ENCODE measurements around the gene WDFY1. TPM values are rescaled to one million over a fixed set of nuclear protein-coding genes. Genes with fewer than 3 reads are reported as not detected.

WDFY1 gene
- total RNA-seq, 1 experiment from 2014 or later: 66.0 TPM

- no peaks in the 10 kb centered on the region for H3K4me1 Mint-ChIP-seq
- no peaks in the 10 kb centered on the region for H3K27me3 Mint-ChIP-seq (ENCODE audit: low read depth)
- no peaks in the 10 kb centered on the region for H3K9me3 Mint-ChIP-seq
- CTCF ChIA-PET: no interaction called here
- no peak for DNase-seq (ENCODE audit: low spot score)
- POLR2A ChIA-PET: no interaction called here
- no peak for ATAC-seq
- H3K36me3 Mint-ChIP-seq: peaks cover 46% of the 10 kb centered on the region
- TF ChIP-seq EMX1 (CRISPR knock-in tag; IDR thresholded peaks at IDR 0.05): no peak
- no peak for TF ChIP-seq GRHL2 (CRISPR knock-in tag; IDR thresholded peaks at IDR 0.05; ENCODE audit: insufficient replicate concordance, severe bottlenecking)
- TF ChIP-seq ATF3 (CRISPR knock-in tag; conservative IDR thresholded peaks at IDR 0.05): no peak
- TF ChIP-seq MAX (CRISPR knock-in tag; IDR thresholded peaks at IDR 0.05): no peak
- TF ChIP-seq OVOL2 (CRISPR knock-in tag; IDR thresholded peaks at IDR 0.05; ENCODE audit: borderline replicate concordance): no peak
- TF ChIP-seq ZNF423 (CRISPR knock-in tag; IDR thresholded peaks at IDR 0.05): no peak
- TF ChIP-seq CREM (CRISPR knock-in tag; IDR thresholded peaks at IDR 0.05): no peak
- TF ChIP-seq ZNF138 (CRISPR knock-in tag; conservative IDR thresholded peaks at IDR 0.05): no peak
- TF ChIP-seq MXD4 (CRISPR knock-in tag; IDR thresholded peaks at IDR 0.05; ENCODE audit: borderline replicate concordance): no peak
- TF ChIP-seq CTCF (IDR thresholded peaks at IDR 0.05): no peak
- no peak overlapping the region for H3K4me3 Mint-ChIP-seq
- H3K27ac Mint-ChIP-seq: no peak overlapping the region
Observed at GRCh38 chr2:223901854-223902253, 43.3 kb downstream of the WDFY1 start.

GRCh38 chr2:223901311-223901710 lies 43.8 kb downstream of the WDFY1 start:
- H3K36me3 Mint-ChIP-seq: peaks cover 49% of the 10 kb centered on the region
- CTCF ChIA-PET: interaction anchor here (0.8 kb wide), 1 partner anchor 35 kb away, joined by 3 read pairs; no protein-coding TSS in a partner anchor
- ATAC-seq (no peak), DNase-seq (ENCODE audit: low spot score) (no peak)
- POLR2A ChIA-PET: no interaction called here
- H3K9me3 Mint-ChIP-seq: no peaks in the 10 kb centered on the region
- peak overlapping the region; percentile 27; the same call in 1 of the 2 replicates for H3K27ac Mint-ChIP-seq
- no peaks in the 10 kb centered on the region for H3K27me3 Mint-ChIP-seq (ENCODE audit: low read depth)
- H3K4me1 Mint-ChIP-seq: no peaks in the 10 kb centered on the region
- no peak overlapping the region for H3K4me3 Mint-ChIP-seq
- TF ChIP-seq MAX (CRISPR knock-in tag; IDR thresholded peaks at IDR 0.05) (no peak), NFATC4 (CRISPR knock-in tag; IDR thresholded peaks at IDR 0.05) (no peak), ZBTB43 (CRISPR knock-in tag; IDR thresholded peaks at IDR 0.05) (no peak), TP53 (CRISPR knock-in tag; IDR thresholded peaks at IDR 0.05) (no peak), ZNF532 (CRISPR knock-in tag; IDR thresholded peaks at IDR 0.05; ENCODE audit: borderline replicate concordance) (no peak)

- no peaks in the 10 kb centered on the region for H3K27me3 Mint-ChIP-seq (ENCODE audit: low read depth)
- H3K4me3 Mint-ChIP-seq: no peak overlapping the region
- ATAC-seq: no peak
- DNase-seq (ENCODE audit: low spot score): no peak
- no peaks in the 10 kb centered on the region for H3K4me1 Mint-ChIP-seq
- ChIA-PET CTCF (no interaction called here), POLR2A (no interaction called here)
- no peaks in the 10 kb centered on the region for H3K9me3 Mint-ChIP-seq
- peaks cover 47% of the 10 kb centered on the region for H3K36me3 Mint-ChIP-seq
- no peak overlapping the region for H3K27ac Mint-ChIP-seq
- TF ChIP-seq CTCF (IDR thresholded peaks at IDR 0.05) (no peak), USF1 (CRISPR knock-in tag; IDR thresholded peaks at IDR 0.05) (no peak), E2F5 (CRISPR knock-in tag; IDR thresholded peaks at IDR 0.05) (no peak), GTF2I (CRISPR knock-in tag; conservative IDR thresholded peaks at IDR 0.05) (no peak), ZSCAN18 (CRISPR knock-in tag; IDR thresholded peaks at IDR 0.05) (no peak)
Observed at GRCh38 chr2:223900531-223900930, 44.6 kb downstream of the WDFY1 start.
